K562 (cell line): ENCODE measurements around the gene CLHC1. TPM values are rescaled to one million over a fixed set of nuclear protein-coding genes. Genes with fewer than 3 reads are reported as not detected.
A peak's percentile ranks its signal among the peaks of the same experiment; 100 is the strongest.

ENCODE experiments used
- CREBBP ChIP-seq: IDR thresholded peaks from one replicate; pipeline ENCODE4 v1.6.1; 2012; ENCODE audit warnings: low read depth, mild to moderate bottlenecking, control low read depth, inconsistent platforms, low read length
- HCFC1 ChIP-seq: IDR thresholded peaks from 2 replicates; pipeline ENCODE4 v1.6.1; 2012; ENCODE audit warnings: low read depth, low read length, improper control_type of control experiment
- KDM2B ChIP-seq: fragments of 250-450 bp; sonication (Bioruptor Pico); IDR thresholded peaks from 2 replicates; pipeline ENCODE4 v1.8.0; 2021; ENCODE audit warnings: mild to moderate bottlenecking, moderate library complexity
- NCOR1 ChIP-seq: fragments of 450-650 bp; IDR thresholded peaks from 2 replicates; pipeline ENCODE4 v1.6.1; 2016; ENCODE audit warnings: mild to moderate bottlenecking, moderate library complexity
- NR2C2 ChIP-seq, 2 experiments: fragments of 200-800 bp in 1 of 2; sonication (Bioruptor generic) in 1 of 2; sonication (generic) in 1 of 2; formaldehyde crosslinking in 1 of 2; IDR thresholded peaks; 2 replicates each; pipeline versions ENCODE4 v1.6.1 to v1.8.0; 2016 to 2022; ENCODE audit warnings: mild to moderate bottlenecking in 1 of 2, missing compliant biosample characterization in 1 of 2, missing genetic modification characterization in 1 of 2, missing genetic modification reagents in 1 of 2
- POLR2AphosphoS5 ChIP-seq: IDR thresholded peaks from 2 replicates; pipeline ENCODE4 v1.6.1; 2011; ENCODE audit warnings: mild to moderate bottlenecking, low read depth, low read length, moderate library complexity; ENCODE audit not compliant: control insufficient read depth, insufficient read depth
- RAD51 ChIP-seq: fragments of 450-650 bp; IDR thresholded peaks from 2 replicates; pipeline ENCODE4 v1.7.1; 2016; ENCODE audit warnings: low read depth, mild to moderate bottlenecking, borderline replicate concordance
- RBM25 ChIP-seq: fragments of 200-400 bp; formaldehyde crosslinking; IDR thresholded peaks from 2 replicates; pipeline ENCODE4 v1.6.1; 2018; ENCODE audit warnings: low read length, low read depth, moderate library complexity; ENCODE audit not compliant: severe bottlenecking
- SMC3 ChIP-seq: conservative IDR thresholded peaks from 2 replicates; pipeline ENCODE4 v1.6.1; 2011; ENCODE audit warnings: low read depth, low read length, improper control_type of control experiment; ENCODE audit not compliant: insufficient read depth
- SRSF1 ChIP-seq: fragments of 200-400 bp; formaldehyde crosslinking; IDR thresholded peaks from 2 replicates; pipeline ENCODE4 v1.6.1; 2017; ENCODE audit warnings: mild to moderate bottlenecking, low read depth, low read length, moderate library complexity
- ZNF239 ChIP-seq: fragments of 250-450 bp; sonication (Bioruptor Pico); IDR thresholded peaks from 2 replicates; pipeline ENCODE4 v1.4.0; 2020; ENCODE audit warnings: mild to moderate bottlenecking
- ZNF586 ChIP-seq: fragments of 450-650 bp; formaldehyde crosslinking; conservative IDR thresholded peaks from 2 replicates; pipeline ENCODE4 v1.4.0; 2020; ENCODE audit warnings: mild to moderate bottlenecking, moderate library complexity
- polyA plus RNA-seq, 8 experiments: library from polyadenylated mRNA; depleted of rRNA in 4 of 8; stranded (reverse) in 5 of 8; unstranded in 3 of 8; fragments of >200 nt; fragmentation: Nextera tagmentation in 2 of 8; fragmentation: Illumina TruSeq in 1 of 8; extraction: Ambion mirVana in 2 of 8; extraction: Trizol in 1 of 8; gene quantifications; 2 replicates each; pipeline versions ENCODE4 v1.2.1 to v1.2.3, GENCODE V29; 2011 to 2014; ENCODE audit warnings: inconsistent platforms in 1 of 8, missing spikeins in 1 of 8
- total RNA-seq, 7 experiments: library from RNA; depleted of rRNA in 6 of 7; stranded (reverse); fragments of >200 nt in 6 of 7; fragmentation: Illumina TruSeq in 2 of 7; extraction: Trizol in 2 of 7; gene quantifications; 2 replicates each; pipeline versions ENCODE4 v1.2.1 to v1.2.3, GENCODE V29; 2011 to 2021; ENCODE audit warnings: low replicate concordance in 1 of 7
- TF ChIP-seq, protein P1 (sequence below): fragments of 450-650 bp; IDR thresholded peaks from 2 replicates; pipeline ENCODE4 v1.6.1; 2016; ENCODE audit warnings: antibody characterized with exemption
- TF ChIP-seq, protein P2 (sequence below): sonication (generic); formaldehyde crosslinking; IDR thresholded peaks from 2 replicates; pipeline ENCODE4 v1.8.1; 2023; ENCODE audit warnings: mild to moderate bottlenecking, missing genetic modification reagents, moderate library complexity
- TF ChIP-seq, protein P3 (sequence below): IDR thresholded peaks from 2 replicates; pipeline ENCODE4 v1.6.1; 2011; ENCODE audit not compliant: insufficient read length; ENCODE audit errors: extremely low read depth
- TF ChIP-seq, protein P4 (sequence below): IDR thresholded peaks from 2 replicates; pipeline ENCODE4 v1.6.1; 2014; ENCODE audit warnings: antibody characterized with exemption
- TF ChIP-seq, protein P5 (sequence below): fragments of 450-650 bp; IDR thresholded peaks from 2 replicates; pipeline ENCODE4 v1.6.1; 2016; ENCODE audit warnings: missing biosample characterization, missing genetic modification characterization
- TF ChIP-seq, protein P6 (sequence below): sonication (generic); formaldehyde crosslinking; IDR thresholded peaks from 2 replicates; pipeline ENCODE4 v1.8.0; 2022; ENCODE audit warnings: mild to moderate bottlenecking, missing genetic modification reagents, borderline replicate concordance

Gene CLHC1
- total and polyA plus RNA-seq, 9 of the 15 experiments (the other 6 are each of a cell fraction or from before 2014, with no cell fraction given), result 3.7 to 14.3 (median 8.6) TPM

DNA sequence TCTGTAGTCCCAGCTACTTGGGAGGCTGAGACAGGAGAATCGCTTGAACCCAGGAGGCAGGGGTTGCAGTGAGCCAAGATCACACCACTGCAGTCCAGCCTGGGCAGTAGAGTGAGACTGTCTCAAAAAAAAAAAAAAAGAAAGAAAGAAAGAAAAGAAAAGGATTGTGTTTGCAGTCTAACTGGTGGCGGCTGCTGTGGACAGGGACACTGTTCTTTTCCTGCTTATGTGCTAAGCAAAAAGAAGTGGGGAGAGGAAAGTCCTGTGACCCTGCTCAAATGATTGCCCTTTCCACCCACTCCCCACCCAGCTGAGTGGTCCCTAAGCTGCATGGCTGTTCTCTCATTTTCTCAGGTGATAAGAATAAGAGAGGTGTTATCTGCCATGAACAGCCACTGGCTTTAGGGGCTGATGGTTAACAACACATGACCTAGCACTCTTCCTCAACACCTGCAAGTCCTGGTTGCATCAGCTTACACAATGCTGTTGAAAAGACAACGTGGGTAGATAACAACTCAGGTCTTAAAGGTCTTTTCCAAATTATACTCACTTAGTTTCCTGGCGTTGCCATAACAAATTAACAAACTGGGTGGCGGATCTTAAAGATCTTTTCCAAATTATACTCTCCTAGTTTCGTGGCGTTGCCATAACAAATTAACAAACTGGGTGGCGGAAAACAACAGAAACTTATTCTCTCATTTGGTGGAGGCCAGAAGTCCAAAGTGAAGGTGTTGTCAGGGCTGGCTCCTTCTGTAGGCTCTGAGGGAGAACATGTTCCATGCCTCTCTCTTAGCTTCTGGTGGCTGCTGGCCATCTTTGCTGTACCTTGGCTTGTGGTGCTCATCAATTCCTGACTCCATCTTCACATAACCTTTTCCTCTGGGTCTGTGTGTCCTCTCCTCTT is 91.5 kb downstream of the CLHC1 start (continued):
- TF ChIP-seq SMC3 (no peak), POLR2AphosphoS5 (peak; percentile 100), KDM2B (CRISPR knock-in tag) (no peak), ZNF239 (CRISPR knock-in tag) (peak; percentile 46), RAD51 (peak; percentile 82), HCFC1 (peak; percentile 59), SRSF1 (no peak), RBM25 (no peak), CREBBP (no peak), NCOR1 (peak; percentile 99), ZNF586 (CRISPR knock-in tag) (no peak), NR2C2 (CRISPR knock-in tag; IDR thresholded peaks at IDR 0.05) (no peak), NR2C2 (tag; IDR thresholded peaks at IDR 0.05) (peak; percentile 76)
- TF ChIP-seq, protein P1, sequence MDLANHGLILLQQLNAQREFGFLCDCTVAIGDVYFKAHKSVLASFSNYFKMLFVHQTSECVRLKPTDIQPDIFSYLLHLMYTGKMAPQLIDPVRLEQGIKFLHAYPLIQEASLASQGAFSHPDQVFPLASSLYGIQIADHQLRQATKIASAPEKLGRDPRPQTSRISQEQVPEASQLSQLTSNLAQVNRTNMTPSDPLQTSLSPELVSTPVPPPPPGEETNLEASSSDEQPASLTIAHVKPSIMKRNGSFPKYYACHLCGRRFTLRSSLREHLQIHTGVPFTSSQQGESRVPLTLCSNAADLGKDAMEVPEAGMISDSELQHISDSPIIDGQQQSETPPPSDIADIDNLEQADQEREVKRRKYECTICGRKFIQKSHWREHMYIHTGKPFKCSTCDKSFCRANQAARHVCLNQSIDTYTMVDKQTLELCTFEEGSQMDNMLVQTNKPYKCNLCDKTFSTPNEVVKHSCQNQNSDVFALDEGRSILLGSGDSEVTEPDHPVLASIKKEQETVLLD, result peak; percentile 86
- TF ChIP-seq, protein P2, sequence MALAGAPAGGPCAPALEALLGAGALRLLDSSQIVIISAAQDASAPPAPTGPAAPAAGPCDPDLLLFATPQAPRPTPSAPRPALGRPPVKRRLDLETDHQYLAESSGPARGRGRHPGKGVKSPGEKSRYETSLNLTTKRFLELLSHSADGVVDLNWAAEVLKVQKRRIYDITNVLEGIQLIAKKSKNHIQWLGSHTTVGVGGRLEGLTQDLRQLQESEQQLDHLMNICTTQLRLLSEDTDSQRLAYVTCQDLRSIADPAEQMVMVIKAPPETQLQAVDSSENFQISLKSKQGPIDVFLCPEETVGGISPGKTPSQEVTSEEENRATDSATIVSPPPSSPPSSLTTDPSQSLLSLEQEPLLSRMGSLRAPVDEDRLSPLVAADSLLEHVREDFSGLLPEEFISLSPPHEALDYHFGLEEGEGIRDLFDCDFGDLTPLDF (CRISPR knock-in tag), result 0 out of 2 replicates have a peak, but pooled peaks have one; percentile 18
- TF ChIP-seq, protein P3, sequence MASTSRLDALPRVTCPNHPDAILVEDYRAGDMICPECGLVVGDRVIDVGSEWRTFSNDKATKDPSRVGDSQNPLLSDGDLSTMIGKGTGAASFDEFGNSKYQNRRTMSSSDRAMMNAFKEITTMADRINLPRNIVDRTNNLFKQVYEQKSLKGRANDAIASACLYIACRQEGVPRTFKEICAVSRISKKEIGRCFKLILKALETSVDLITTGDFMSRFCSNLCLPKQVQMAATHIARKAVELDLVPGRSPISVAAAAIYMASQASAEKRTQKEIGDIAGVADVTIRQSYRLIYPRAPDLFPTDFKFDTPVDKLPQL, result no peak
- TF ChIP-seq, protein P4, sequence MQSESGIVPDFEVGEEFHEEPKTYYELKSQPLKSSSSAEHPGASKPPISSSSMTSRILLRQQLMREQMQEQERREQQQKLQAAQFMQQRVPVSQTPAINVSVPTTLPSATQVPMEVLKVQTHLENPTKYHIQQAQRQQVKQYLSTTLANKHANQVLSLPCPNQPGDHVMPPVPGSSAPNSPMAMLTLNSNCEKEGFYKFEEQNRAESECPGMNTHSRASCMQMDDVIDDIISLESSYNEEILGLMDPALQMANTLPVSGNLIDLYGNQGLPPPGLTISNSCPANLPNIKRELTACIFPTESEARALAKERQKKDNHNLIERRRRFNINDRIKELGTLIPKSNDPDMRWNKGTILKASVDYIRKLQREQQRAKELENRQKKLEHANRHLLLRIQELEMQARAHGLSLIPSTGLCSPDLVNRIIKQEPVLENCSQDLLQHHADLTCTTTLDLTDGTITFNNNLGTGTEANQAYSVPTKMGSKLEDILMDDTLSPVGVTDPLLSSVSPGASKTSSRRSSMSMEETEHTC, result peak; percentile 96
- TF ChIP-seq, protein P5, sequence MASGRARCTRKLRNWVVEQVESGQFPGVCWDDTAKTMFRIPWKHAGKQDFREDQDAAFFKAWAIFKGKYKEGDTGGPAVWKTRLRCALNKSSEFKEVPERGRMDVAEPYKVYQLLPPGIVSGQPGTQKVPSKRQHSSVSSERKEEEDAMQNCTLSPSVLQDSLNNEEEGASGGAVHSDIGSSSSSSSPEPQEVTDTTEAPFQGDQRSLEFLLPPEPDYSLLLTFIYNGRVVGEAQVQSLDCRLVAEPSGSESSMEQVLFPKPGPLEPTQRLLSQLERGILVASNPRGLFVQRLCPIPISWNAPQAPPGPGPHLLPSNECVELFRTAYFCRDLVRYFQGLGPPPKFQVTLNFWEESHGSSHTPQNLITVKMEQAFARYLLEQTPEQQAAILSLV (tag), result peak; percentile 97
- TF ChIP-seq, protein P6, sequence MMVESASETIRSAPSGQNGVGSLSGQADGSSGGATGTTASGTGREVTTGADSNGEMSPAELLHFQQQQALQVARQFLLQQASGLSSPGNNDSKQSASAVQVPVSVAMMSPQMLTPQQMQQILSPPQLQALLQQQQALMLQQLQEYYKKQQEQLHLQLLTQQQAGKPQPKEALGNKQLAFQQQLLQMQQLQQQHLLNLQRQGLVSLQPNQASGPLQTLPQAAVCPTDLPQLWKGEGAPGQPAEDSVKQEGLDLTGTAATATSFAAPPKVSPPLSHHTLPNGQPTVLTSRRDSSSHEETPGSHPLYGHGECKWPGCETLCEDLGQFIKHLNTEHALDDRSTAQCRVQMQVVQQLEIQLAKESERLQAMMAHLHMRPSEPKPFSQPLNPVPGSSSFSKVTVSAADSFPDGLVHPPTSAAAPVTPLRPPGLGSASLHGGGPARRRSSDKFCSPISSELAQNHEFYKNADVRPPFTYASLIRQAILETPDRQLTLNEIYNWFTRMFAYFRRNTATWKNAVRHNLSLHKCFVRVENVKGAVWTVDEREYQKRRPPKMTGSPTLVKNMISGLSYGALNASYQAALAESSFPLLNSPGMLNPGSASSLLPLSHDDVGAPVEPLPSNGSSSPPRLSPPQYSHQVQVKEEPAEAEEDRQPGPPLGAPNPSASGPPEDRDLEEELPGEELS (CRISPR knock-in tag), result peak; percentile 50; the same call in 1 of the 2 replicates
